Neural cell (in vitro differentiated cells): ENCODE results near the gene TSPEAR. TPM values are rescaled to one million over a fixed set of nuclear protein-coding genes. Genes with fewer than 3 reads are reported as not detected.

Source experiments
- H2AFZ ChIP-seq: fragments of 200-600, 300-800 bp; sonication (generic), shearing (Covaris generic); 2 replicates; pipeline ENCODE4 v1.6.0; 2014; ENCODE audit warnings: low read depth, mild to moderate bottlenecking, antibody characterized with exemption, low read length, moderate library complexity
- H3F3A ChIP-seq: fragments of 200-600 bp; shearing (Covaris generic); 2 replicates; pipeline ENCODE4 v1.6.1; 2016; ENCODE audit warnings: mild to moderate bottlenecking, moderate library complexity, mixed read lengths, antibody characterized with exemption, low read length; ENCODE audit not compliant: insufficient read depth, poor library complexity, severe bottlenecking
- H3K27ac ChIP-seq: fragments of 200-600, 300-800 bp; sonication (generic), shearing (Covaris generic); 2 replicates; pipeline ENCODE4 v1.5.1; 2014; ENCODE audit warnings: mild to moderate bottlenecking, low read length, moderate library complexity
- H3K27me3 ChIP-seq: fragments of 300-800, 200-600 bp; sonication (generic), shearing (Covaris generic); 2 replicates; pipeline ENCODE4 v1.6.0; 2014; ENCODE audit warnings: mild to moderate bottlenecking, low read depth, low read length, moderate library complexity; ENCODE audit not compliant: insufficient read depth
- H3K36me3 ChIP-seq: fragments of 300-800, 200-600 bp; sonication (generic), shearing (Covaris generic); 2 replicates; pipeline ENCODE4 v1.5.1; 2014; ENCODE audit warnings: mild to moderate bottlenecking, antibody characterized with exemption, low read length, moderate library complexity; ENCODE audit not compliant: insufficient read depth
- H3K4me2 ChIP-seq: fragments of 300-800, 200-600 bp; sonication (generic), shearing (Covaris generic); 2 replicates; pipeline ENCODE4 v1.6.0; 2014; ENCODE audit warnings: mild to moderate bottlenecking, low read length
- H3K4me3 ChIP-seq: fragments of 300-800, 200-600 bp; sonication (generic), shearing (Covaris generic); 2 replicates; pipeline ENCODE4 v1.5.1; 2014; ENCODE audit warnings: mild to moderate bottlenecking, low read length, moderate library complexity
- H3K79me2 ChIP-seq: fragments of 200-600 bp; shearing (Covaris generic); replicated peaks from 2 replicates; pipeline ENCODE4 v1.6.0; 2014; ENCODE audit warnings: mild to moderate bottlenecking, low read length, moderate library complexity; ENCODE audit not compliant: insufficient read depth
- H3K9ac ChIP-seq: fragments of 300-800, 200-600 bp; sonication (generic), shearing (Covaris generic); 2 replicates; pipeline ENCODE4 v1.6.1; 2016; ENCODE audit warnings: mild to moderate bottlenecking, low read length, mixed read lengths
- H3K9me2 ChIP-seq: fragments of 200-600 bp; shearing (Covaris generic); 2 replicates; pipeline ENCODE4 v1.6.1; 2016; ENCODE audit warnings: mild to moderate bottlenecking, low read length, mixed read lengths; ENCODE audit not compliant: insufficient read depth
- H3K9me3 ChIP-seq: fragments of 200-600, 300-800 bp; sonication (generic), shearing (Covaris generic); 2 replicates; pipeline ENCODE4 v1.6.1; 2016; ENCODE audit warnings: mild to moderate bottlenecking, mixed run types, low read length, moderate library complexity, mixed read lengths
- H4K20me1 ChIP-seq: fragments of 200-600 bp; shearing (Covaris generic); 2 replicates; pipeline ENCODE4 v1.6.1; 2016; ENCODE audit warnings: mild to moderate bottlenecking, mixed run types; ENCODE audit not compliant: insufficient read depth
- CTCF ChIP-seq: fragments of 450-650 bp; IDR thresholded peaks from 2 replicates; pipeline ENCODE4 v1.5.1; 2014; ENCODE audit warnings: antibody characterized with exemption, mild to moderate bottlenecking, moderate library complexity; ENCODE audit not compliant: poor library complexity, severe bottlenecking
- EP300 ChIP-seq: fragments of 450-650 bp; conservative IDR thresholded peaks from 2 replicates; pipeline ENCODE4 v1.6.1; 2014; ENCODE audit warnings: antibody characterized with exemption, mild to moderate bottlenecking, moderate library complexity; ENCODE audit not compliant: poor library complexity, severe bottlenecking
- EZH2 ChIP-seq: fragments of 200-600, 300-800 bp; shearing (Covaris generic), sonication (generic); IDR thresholded peaks from 2 replicates; pipeline ENCODE4 v1.6.1; 2014; ENCODE audit warnings: antibody characterized with exemption, low read length, borderline replicate concordance, mild to moderate bottlenecking; ENCODE audit not compliant: insufficient read depth, poor library complexity, severe bottlenecking
- MXI1 ChIP-seq: fragments of 450-650 bp; conservative IDR thresholded peaks from 2 replicates; pipeline ENCODE4 v1.6.1; 2014; ENCODE audit warnings: antibody characterized with exemption, mild to moderate bottlenecking; ENCODE audit not compliant: poor library complexity, severe bottlenecking
- POLR2AphosphoS5 ChIP-seq: IDR thresholded peaks from 2 replicates; pipeline ENCODE4 v1.6.1; 2012
- RAD21 ChIP-seq: fragments of 450-650 bp; conservative IDR thresholded peaks from 2 replicates; pipeline ENCODE4 v1.6.1; 2014; ENCODE audit warnings: antibody characterized with exemption, mild to moderate bottlenecking, moderate library complexity
- REST ChIP-seq: IDR thresholded peaks from 2 replicates; pipeline ENCODE4 v1.6.1; 2012; ENCODE audit warnings: borderline replicate concordance
- SMC3 ChIP-seq: fragments of 450-650 bp; conservative IDR thresholded peaks from 2 replicates; pipeline ENCODE4 v1.6.1; 2014; ENCODE audit warnings: antibody characterized with exemption, mild to moderate bottlenecking, moderate library complexity; ENCODE audit not compliant: poor library complexity
- polyA plus RNA-seq: library from polyadenylated mRNA; depleted of rRNA; stranded (reverse); fragments of >200 nt; gene quantifications from 2 replicates; pipeline ENCODE4 v1.2.3, GENCODE V29; 2014

TSPEAR gene
- polyA plus RNA-seq, 1 donor from 2014 or later, result 0.19 TPM

- H3K79me2 ChIP-seq, result no peaks in the 10 kb centered on the region
- TF ChIP-seq EP300 (no peak), POLR2AphosphoS5 (no peak), REST (no peak), SMC3 (no peak), EZH2 (no peak), CTCF (no peak), MXI1 (no peak), RAD21 (no peak)
- H3K9me2 ChIP-seq, result no peaks in the 10 kb centered on the region
- H3K9me3 ChIP-seq, result no peaks in the 10 kb centered on the region
- H3F3A ChIP-seq, result no peaks in the 10 kb centered on the region
- no peak overlapping the region for H3K9ac ChIP-seq
- H3K4me3 ChIP-seq, result no peak overlapping the region
- no peak overlapping the region for H3K27ac ChIP-seq
- H2AFZ ChIP-seq, result no peak overlapping the region
- no peaks in the 10 kb centered on the region for H3K36me3 ChIP-seq
- H4K20me1 ChIP-seq, result no peaks in the 10 kb centered on the region
- H3K27me3 ChIP-seq, result no peaks in the 10 kb centered on the region
- no peak overlapping the region for H3K4me2 ChIP-seq
These were observed 132.1 kb downstream of the TSPEAR start for GRCh38 chr21:44579056-44579832.

- Histone ChIP-seq H3K27me3 (no peaks in the 10 kb centered on the region), H3F3A (no peaks in the 10 kb centered on the region), H3K9ac (no peak overlapping the region), H3K4me2 (no peak overlapping the region), H3K9me3 (no peaks in the 10 kb centered on the region), H3K27ac (no peak overlapping the region), H3K36me3 (no peaks in the 10 kb centered on the region), H3K4me3 (no peak overlapping the region), H3K79me2 (no peaks in the 10 kb centered on the region), H4K20me1 (no peaks in the 10 kb centered on the region), H2AFZ (no peak overlapping the region), H3K9me2 (no peaks in the 10 kb centered on the region)
- TF ChIP-seq EZH2 (no peak), POLR2AphosphoS5 (no peak), EP300 (no peak)
These were observed 132.9 kb downstream of the TSPEAR start for GRCh38 chr21:44578371-44579055.
